Neural cell (in vitro differentiated cells): ENCODE data around the gene PRG3. TPM values are rescaled to one million over a fixed set of nuclear protein-coding genes. Genes with fewer than 3 reads are reported as not detected.

Experiments
- H2AFZ ChIP-seq: fragments of 200-600, 300-800 bp; sonication (generic), shearing (Covaris generic); 2 replicates; pipeline ENCODE4 v1.6.0; 2014; ENCODE audit warnings: low read depth, mild to moderate bottlenecking, antibody characterized with exemption, low read length, moderate library complexity
- H3F3A ChIP-seq: fragments of 200-600 bp; shearing (Covaris generic); 2 replicates; pipeline ENCODE4 v1.6.1; 2016; ENCODE audit warnings: mild to moderate bottlenecking, moderate library complexity, mixed read lengths, antibody characterized with exemption, low read length; ENCODE audit not compliant: insufficient read depth, poor library complexity, severe bottlenecking
- H3K27ac ChIP-seq: fragments of 200-600, 300-800 bp; sonication (generic), shearing (Covaris generic); 2 replicates; pipeline ENCODE4 v1.5.1; 2014; ENCODE audit warnings: mild to moderate bottlenecking, low read length, moderate library complexity
- H3K27me3 ChIP-seq: fragments of 300-800, 200-600 bp; sonication (generic), shearing (Covaris generic); 2 replicates; pipeline ENCODE4 v1.6.0; 2014; ENCODE audit warnings: mild to moderate bottlenecking, low read depth, low read length, moderate library complexity; ENCODE audit not compliant: insufficient read depth
- H3K36me3 ChIP-seq: fragments of 300-800, 200-600 bp; sonication (generic), shearing (Covaris generic); 2 replicates; pipeline ENCODE4 v1.5.1; 2014; ENCODE audit warnings: mild to moderate bottlenecking, antibody characterized with exemption, low read length, moderate library complexity; ENCODE audit not compliant: insufficient read depth
- H3K4me2 ChIP-seq: fragments of 300-800, 200-600 bp; sonication (generic), shearing (Covaris generic); 2 replicates; pipeline ENCODE4 v1.6.0; 2014; ENCODE audit warnings: mild to moderate bottlenecking, low read length
- H3K4me3 ChIP-seq: fragments of 300-800, 200-600 bp; sonication (generic), shearing (Covaris generic); 2 replicates; pipeline ENCODE4 v1.5.1; 2014; ENCODE audit warnings: mild to moderate bottlenecking, low read length, moderate library complexity
- H3K79me2 ChIP-seq: fragments of 200-600 bp; shearing (Covaris generic); replicated peaks from 2 replicates; pipeline ENCODE4 v1.6.0; 2014; ENCODE audit warnings: mild to moderate bottlenecking, low read length, moderate library complexity; ENCODE audit not compliant: insufficient read depth
- H3K9ac ChIP-seq: fragments of 300-800, 200-600 bp; sonication (generic), shearing (Covaris generic); 2 replicates; pipeline ENCODE4 v1.6.1; 2016; ENCODE audit warnings: mild to moderate bottlenecking, low read length, mixed read lengths
- H3K9me2 ChIP-seq: fragments of 200-600 bp; shearing (Covaris generic); 2 replicates; pipeline ENCODE4 v1.6.1; 2016; ENCODE audit warnings: mild to moderate bottlenecking, low read length, mixed read lengths; ENCODE audit not compliant: insufficient read depth
- H3K9me3 ChIP-seq: fragments of 200-600, 300-800 bp; sonication (generic), shearing (Covaris generic); 2 replicates; pipeline ENCODE4 v1.6.1; 2016; ENCODE audit warnings: mild to moderate bottlenecking, mixed run types, low read length, moderate library complexity, mixed read lengths
- H4K20me1 ChIP-seq: fragments of 200-600 bp; shearing (Covaris generic); 2 replicates; pipeline ENCODE4 v1.6.1; 2016; ENCODE audit warnings: mild to moderate bottlenecking, mixed run types; ENCODE audit not compliant: insufficient read depth
- EP300 ChIP-seq: fragments of 450-650 bp; conservative IDR thresholded peaks from 2 replicates; pipeline ENCODE4 v1.6.1; 2014; ENCODE audit warnings: antibody characterized with exemption, mild to moderate bottlenecking, moderate library complexity; ENCODE audit not compliant: poor library complexity, severe bottlenecking
- EZH2 ChIP-seq: fragments of 200-600, 300-800 bp; shearing (Covaris generic), sonication (generic); IDR thresholded peaks from 2 replicates; pipeline ENCODE4 v1.6.1; 2014; ENCODE audit warnings: antibody characterized with exemption, low read length, borderline replicate concordance, mild to moderate bottlenecking; ENCODE audit not compliant: insufficient read depth, poor library complexity, severe bottlenecking
- MXI1 ChIP-seq: fragments of 450-650 bp; conservative IDR thresholded peaks from 2 replicates; pipeline ENCODE4 v1.6.1; 2014; ENCODE audit warnings: antibody characterized with exemption, mild to moderate bottlenecking; ENCODE audit not compliant: poor library complexity, severe bottlenecking
- POLR2AphosphoS5 ChIP-seq: IDR thresholded peaks from 2 replicates; pipeline ENCODE4 v1.6.1; 2012
- RAD21 ChIP-seq: fragments of 450-650 bp; conservative IDR thresholded peaks from 2 replicates; pipeline ENCODE4 v1.6.1; 2014; ENCODE audit warnings: antibody characterized with exemption, mild to moderate bottlenecking, moderate library complexity
- SMC3 ChIP-seq: fragments of 450-650 bp; conservative IDR thresholded peaks from 2 replicates; pipeline ENCODE4 v1.6.1; 2014; ENCODE audit warnings: antibody characterized with exemption, mild to moderate bottlenecking, moderate library complexity; ENCODE audit not compliant: poor library complexity
- TAF1 ChIP-seq: IDR thresholded peaks from 2 replicates; pipeline ENCODE4 v1.6.1; 2012; ENCODE audit warnings: low read depth
- polyA plus RNA-seq: library from polyadenylated mRNA; depleted of rRNA; stranded (reverse); fragments of >200 nt; gene quantifications from 2 replicates; pipeline ENCODE4 v1.2.3, GENCODE V29; 2014
- TF ChIP-seq, protein P1 (sequence below): fragments of 450-650 bp; IDR thresholded peaks from 2 replicates; pipeline ENCODE4 v1.5.1; 2014; ENCODE audit warnings: antibody characterized with exemption, mild to moderate bottlenecking, moderate library complexity; ENCODE audit not compliant: poor library complexity, severe bottlenecking
- TF ChIP-seq, protein P2 (sequence below): IDR thresholded peaks from 2 replicates; pipeline ENCODE4 v1.6.1; 2012; ENCODE audit warnings: borderline replicate concordance

The PRG3 gene
- polyA plus RNA-seq, 1 donor from 2014 or later, result not detected

DNA sequence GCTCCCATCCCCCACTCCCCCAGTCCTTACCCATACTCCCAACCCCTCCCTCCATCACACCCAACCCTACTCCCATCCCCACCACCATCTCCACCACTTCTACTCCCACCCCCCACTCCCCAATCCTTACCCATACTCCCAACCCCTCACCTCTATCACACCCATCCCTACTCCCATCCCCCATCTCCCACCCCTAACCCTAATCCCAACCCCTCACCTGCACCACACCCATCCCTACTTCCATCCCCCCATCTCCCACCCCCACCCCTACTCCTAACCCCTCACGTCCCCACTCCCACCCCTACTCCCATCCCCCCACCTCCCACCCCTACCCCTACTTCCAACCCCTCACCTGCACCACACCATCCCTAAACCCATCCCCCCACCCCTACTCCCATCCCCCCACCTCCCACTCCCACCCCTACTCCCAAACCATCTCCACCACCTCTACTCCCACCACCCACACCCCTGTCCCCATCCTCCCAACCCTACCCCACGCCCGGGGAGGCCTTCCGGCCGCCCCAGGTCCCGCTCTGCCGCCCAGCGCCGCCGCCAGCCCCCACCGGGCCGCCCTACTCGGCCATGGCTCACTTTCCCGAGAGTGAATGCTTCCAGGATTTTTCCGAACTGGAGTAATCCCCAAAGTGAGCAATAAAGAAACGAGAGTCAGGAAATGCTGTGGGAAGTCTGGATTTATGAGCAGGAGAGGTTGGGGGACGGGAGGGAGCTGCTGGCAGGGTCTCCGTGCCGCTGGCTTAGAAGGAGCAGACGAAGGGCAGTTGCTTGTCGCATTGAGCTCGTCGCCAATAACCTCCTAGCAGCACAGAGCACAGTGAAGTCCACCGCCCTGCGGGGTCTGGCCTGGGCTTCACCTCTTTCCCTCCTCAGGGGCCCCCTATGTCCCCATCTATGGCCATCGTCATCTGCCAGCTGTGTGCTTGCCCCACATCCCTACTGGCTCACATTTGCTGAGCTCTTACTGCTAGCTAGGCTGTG lies 4.6 kb downstream of the PRG3 start:
- Histone ChIP-seq H2AFZ (no peak overlapping the region), H3K27ac (no peak overlapping the region), H3K27me3 (no peaks in the 10 kb centered on the region), H3F3A (no peaks in the 10 kb centered on the region), H3K4me3 (no peak overlapping the region), H3K9me2 (no peaks in the 10 kb centered on the region), H3K36me3 (no peaks in the 10 kb centered on the region), H3K9me3 (no peaks in the 10 kb centered on the region), H3K9ac (no peak overlapping the region), H4K20me1 (no peaks in the 10 kb centered on the region), H3K79me2 (no peaks in the 10 kb centered on the region), H3K4me2 (no peak overlapping the region)
- TF ChIP-seq MXI1 (no peak), TAF1 (no peak), POLR2AphosphoS5 (no peak), EZH2 (no peak), EP300 (no peak), RAD21 (no peak), SMC3 (no peak)
- TF ChIP-seq, protein P1, sequence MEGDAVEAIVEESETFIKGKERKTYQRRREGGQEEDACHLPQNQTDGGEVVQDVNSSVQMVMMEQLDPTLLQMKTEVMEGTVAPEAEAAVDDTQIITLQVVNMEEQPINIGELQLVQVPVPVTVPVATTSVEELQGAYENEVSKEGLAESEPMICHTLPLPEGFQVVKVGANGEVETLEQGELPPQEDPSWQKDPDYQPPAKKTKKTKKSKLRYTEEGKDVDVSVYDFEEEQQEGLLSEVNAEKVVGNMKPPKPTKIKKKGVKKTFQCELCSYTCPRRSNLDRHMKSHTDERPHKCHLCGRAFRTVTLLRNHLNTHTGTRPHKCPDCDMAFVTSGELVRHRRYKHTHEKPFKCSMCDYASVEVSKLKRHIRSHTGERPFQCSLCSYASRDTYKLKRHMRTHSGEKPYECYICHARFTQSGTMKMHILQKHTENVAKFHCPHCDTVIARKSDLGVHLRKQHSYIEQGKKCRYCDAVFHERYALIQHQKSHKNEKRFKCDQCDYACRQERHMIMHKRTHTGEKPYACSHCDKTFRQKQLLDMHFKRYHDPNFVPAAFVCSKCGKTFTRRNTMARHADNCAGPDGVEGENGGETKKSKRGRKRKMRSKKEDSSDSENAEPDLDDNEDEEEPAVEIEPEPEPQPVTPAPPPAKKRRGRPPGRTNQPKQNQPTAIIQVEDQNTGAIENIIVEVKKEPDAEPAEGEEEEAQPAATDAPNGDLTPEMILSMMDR, result no peak
- TF ChIP-seq, protein P2, sequence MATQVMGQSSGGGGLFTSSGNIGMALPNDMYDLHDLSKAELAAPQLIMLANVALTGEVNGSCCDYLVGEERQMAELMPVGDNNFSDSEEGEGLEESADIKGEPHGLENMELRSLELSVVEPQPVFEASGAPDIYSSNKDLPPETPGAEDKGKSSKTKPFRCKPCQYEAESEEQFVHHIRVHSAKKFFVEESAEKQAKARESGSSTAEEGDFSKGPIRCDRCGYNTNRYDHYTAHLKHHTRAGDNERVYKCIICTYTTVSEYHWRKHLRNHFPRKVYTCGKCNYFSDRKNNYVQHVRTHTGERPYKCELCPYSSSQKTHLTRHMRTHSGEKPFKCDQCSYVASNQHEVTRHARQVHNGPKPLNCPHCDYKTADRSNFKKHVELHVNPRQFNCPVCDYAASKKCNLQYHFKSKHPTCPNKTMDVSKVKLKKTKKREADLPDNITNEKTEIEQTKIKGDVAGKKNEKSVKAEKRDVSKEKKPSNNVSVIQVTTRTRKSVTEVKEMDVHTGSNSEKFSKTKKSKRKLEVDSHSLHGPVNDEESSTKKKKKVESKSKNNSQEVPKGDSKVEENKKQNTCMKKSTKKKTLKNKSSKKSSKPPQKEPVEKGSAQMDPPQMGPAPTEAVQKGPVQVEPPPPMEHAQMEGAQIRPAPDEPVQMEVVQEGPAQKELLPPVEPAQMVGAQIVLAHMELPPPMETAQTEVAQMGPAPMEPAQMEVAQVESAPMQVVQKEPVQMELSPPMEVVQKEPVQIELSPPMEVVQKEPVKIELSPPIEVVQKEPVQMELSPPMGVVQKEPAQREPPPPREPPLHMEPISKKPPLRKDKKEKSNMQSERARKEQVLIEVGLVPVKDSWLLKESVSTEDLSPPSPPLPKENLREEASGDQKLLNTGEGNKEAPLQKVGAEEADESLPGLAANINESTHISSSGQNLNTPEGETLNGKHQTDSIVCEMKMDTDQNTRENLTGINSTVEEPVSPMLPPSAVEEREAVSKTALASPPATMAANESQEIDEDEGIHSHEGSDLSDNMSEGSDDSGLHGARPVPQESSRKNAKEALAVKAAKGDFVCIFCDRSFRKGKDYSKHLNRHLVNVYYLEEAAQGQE, result no peak

DNA sequence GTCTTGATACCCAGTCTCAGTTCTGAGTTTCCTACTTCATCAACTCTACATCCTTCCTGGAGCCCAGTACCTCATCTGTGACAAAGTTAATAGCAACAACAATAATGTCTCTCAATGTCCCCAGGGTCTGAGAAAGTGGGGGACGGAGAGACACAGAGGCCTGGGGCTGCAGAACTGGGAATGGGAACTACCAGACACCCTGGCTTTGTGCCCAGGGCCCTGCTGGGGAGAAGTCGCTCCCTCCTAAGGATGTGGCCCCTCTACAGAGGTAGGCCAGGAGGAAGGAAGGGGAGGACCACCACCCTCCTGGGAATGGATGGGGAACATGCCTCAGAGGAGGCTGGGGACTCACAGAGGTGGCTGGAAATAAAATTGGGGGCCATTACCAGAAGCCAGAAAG lies 5.5 kb downstream of the PRG3 start:
- TF ChIP-seq TAF1 (no peak), SMC3 (no peak), MXI1 (no peak)
- TF ChIP-seq, protein P1, result no peak
- Histone ChIP-seq H3K4me2 (no peak overlapping the region), H2AFZ (no peak overlapping the region), H3K27me3 (no peaks in the 10 kb centered on the region), H4K20me1 (no peaks in the 10 kb centered on the region), H3K36me3 (no peaks in the 10 kb centered on the region), H3K79me2 (no peaks in the 10 kb centered on the region), H3K27ac (no peak overlapping the region), H3F3A (no peaks in the 10 kb centered on the region), H3K9me3 (no peaks in the 10 kb centered on the region), H3K9ac (no peak overlapping the region), H3K4me3 (no peak overlapping the region), H3K9me2 (no peaks in the 10 kb centered on the region)
